Measurements from ENCODE around the gene ACTR8.

- TF ChIP-seq, protein P1, sequence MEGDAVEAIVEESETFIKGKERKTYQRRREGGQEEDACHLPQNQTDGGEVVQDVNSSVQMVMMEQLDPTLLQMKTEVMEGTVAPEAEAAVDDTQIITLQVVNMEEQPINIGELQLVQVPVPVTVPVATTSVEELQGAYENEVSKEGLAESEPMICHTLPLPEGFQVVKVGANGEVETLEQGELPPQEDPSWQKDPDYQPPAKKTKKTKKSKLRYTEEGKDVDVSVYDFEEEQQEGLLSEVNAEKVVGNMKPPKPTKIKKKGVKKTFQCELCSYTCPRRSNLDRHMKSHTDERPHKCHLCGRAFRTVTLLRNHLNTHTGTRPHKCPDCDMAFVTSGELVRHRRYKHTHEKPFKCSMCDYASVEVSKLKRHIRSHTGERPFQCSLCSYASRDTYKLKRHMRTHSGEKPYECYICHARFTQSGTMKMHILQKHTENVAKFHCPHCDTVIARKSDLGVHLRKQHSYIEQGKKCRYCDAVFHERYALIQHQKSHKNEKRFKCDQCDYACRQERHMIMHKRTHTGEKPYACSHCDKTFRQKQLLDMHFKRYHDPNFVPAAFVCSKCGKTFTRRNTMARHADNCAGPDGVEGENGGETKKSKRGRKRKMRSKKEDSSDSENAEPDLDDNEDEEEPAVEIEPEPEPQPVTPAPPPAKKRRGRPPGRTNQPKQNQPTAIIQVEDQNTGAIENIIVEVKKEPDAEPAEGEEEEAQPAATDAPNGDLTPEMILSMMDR (IDR thresholded peaks at IDR 0.05), result no peak
- TF ChIP-seq EZH2 (IDR thresholded peaks at IDR 0.05), result no peak
Measured at GRCh38 chr3:53862241-53862640, 19.7 kb downstream of the ACTR8 start.
